H1 (cell line): Measurements from ENCODE around the gene ESYT1. TPM values are rescaled to one million over a fixed set of nuclear protein-coding genes. Genes with fewer than 3 reads are reported as not detected.

Experiments
- CTCF ChIA-PET: fragments of 300-600 bp; sonication (Branson Sonifier 250); formaldehyde crosslinking; loops from one replicate; lab custom pipeline; 2021; ENCODE audit not compliant: partially characterized antibody; lab: Charles Lee
- POLR2A ChIA-PET: fragments of 300-600 bp; sonication (Branson Sonifier 250); formaldehyde crosslinking; loops from one replicate; lab custom pipeline; 2021; ENCODE audit warnings: inconsistent platforms; ENCODE audit not compliant: partially characterized antibody; lab: Charles Lee
- DNase-seq, 2 experiments: peaks; one replicate each; pipeline versions ENCODE4 v3.0.0 to v3.0.0-alpha.2; 2010 to 2022; ENCODE audit warnings: low spot score in 2 of 2, low read depth in 1 of 2, mixed read lengths in 1 of 2
- FAIRE-seq: peaks from 2 replicates; lab custom pipeline; 2011; peaks lifted over from hg19 to GRCh38; lab: Jason Lieb, UNC
- H2AFZ ChIP-seq: 2 replicates; pipeline ENCODE4 v1.8.1; 2012; ENCODE audit warnings: low read length, inconsistent platforms
- H2AK5ac ChIP-seq: 2 replicates; pipeline ENCODE4 v1.6.1; 2013; ENCODE audit warnings: low read depth, low read length
- H2BK120ac ChIP-seq: replicated peaks from 2 replicates; pipeline ENCODE3; 2013; ENCODE audit warnings: low read depth, low read length, inconsistent platforms
- H2BK12ac ChIP-seq: 2 replicates; pipeline ENCODE4 v1.6.1; 2013; ENCODE audit warnings: low read depth, low read length
- H2BK15ac ChIP-seq: 2 replicates; pipeline ENCODE4 v1.6.1; 2013; ENCODE audit warnings: low read length
- H2BK20ac ChIP-seq: 2 replicates; pipeline ENCODE4 v1.6.1; 2013; ENCODE audit warnings: low read length
- H2BK5ac ChIP-seq: 2 replicates; pipeline ENCODE4 v1.6.1; 2013; ENCODE audit warnings: low read depth, low read length
- H3K14ac ChIP-seq: 2 replicates; pipeline ENCODE4 v1.6.1; 2013; ENCODE audit warnings: inconsistent platforms; ENCODE audit not compliant: insufficient read length
- H3K18ac ChIP-seq: 2 replicates; pipeline ENCODE4 v1.6.1; 2013; ENCODE audit warnings: low read length; ENCODE audit errors: extremely low read depth
- H3K23ac ChIP-seq: 2 replicates; pipeline ENCODE4 v1.6.1; 2013; ENCODE audit warnings: inconsistent platforms; ENCODE audit not compliant: insufficient read length
- H3K23me2 ChIP-seq: 2 replicates; pipeline ENCODE4 v1.6.1; 2013; ENCODE audit warnings: low read depth, low read length
- H3K27ac ChIP-seq: 2 replicates; pipeline ENCODE4 v1.6.1; 2011; ENCODE audit warnings: low read depth, low read length, inconsistent platforms
- H3K27me3 ChIP-seq, 4 experiments: replicated peaks in 1 of 4; 1 replicate in 1 of 4; 2 replicates in 3 of 4; pipeline versions ENCODE4 v1.6.1 to v1.8.1; 2011 to 2013; ENCODE audit warnings: low read length in 3 of 4, mild to moderate bottlenecking in 3 of 4, inconsistent platforms in 2 of 4, mixed read lengths in 2 of 4, moderate library complexity in 1 of 4; ENCODE audit not compliant: control insufficient read depth in 3 of 4, insufficient read depth in 3 of 4; ENCODE audit errors: extremely low read depth in 1 of 4
- H3K36me3 ChIP-seq, 4 experiments: 2 replicates each; pipeline versions ENCODE4 v1.6.1 to v1.8.1; 2011 to 2013; ENCODE audit warnings: mild to moderate bottlenecking in 4 of 4, low read length in 3 of 4, moderate library complexity in 2 of 4, control low read depth in 1 of 4, inconsistent platforms in 1 of 4; ENCODE audit not compliant: insufficient read depth in 4 of 4, control insufficient read depth in 2 of 4
- H3K4ac ChIP-seq: replicated peaks from 2 replicates; pipeline ENCODE3; 2013; ENCODE audit warnings: low read length, low read depth, mixed read lengths, inconsistent platforms; ENCODE audit not compliant: insufficient read length
- H3K4me1 ChIP-seq, 4 experiments: replicated peaks in 1 of 4; 1 replicate in 1 of 4; 2 replicates in 3 of 4; pipeline versions ENCODE4 v1.6.1 to v1.8.1; 2011 to 2013; ENCODE audit warnings: low read length in 3 of 4, inconsistent platforms in 2 of 4, mixed read lengths in 1 of 4; ENCODE audit not compliant: insufficient read depth in 4 of 4, control insufficient read depth in 3 of 4
- H3K4me2 ChIP-seq, 2 experiments: 2 replicates each; pipeline versions ENCODE4 v1.6.1 to v1.8.1; 2011 to 2013; ENCODE audit warnings: low read depth in 2 of 2, low read length in 2 of 2, control low read depth in 1 of 2, inconsistent platforms in 1 of 2, mild to moderate bottlenecking in 1 of 2; ENCODE audit not compliant: insufficient read depth in 1 of 2
- H3K4me3 ChIP-seq, 4 experiments: fragments of 200-600, 300-600 bp in 1 of 4; sonication (generic), shearing (Covaris generic), sonication (Bioruptor Twin) in 1 of 4; 2 replicates each; pipeline versions ENCODE4 v1.5.1 to v1.8.1; 2011 to 2016; ENCODE audit warnings: low read length in 4 of 4, low read depth in 3 of 4, control low read depth in 2 of 4, inconsistent platforms in 2 of 4, mild to moderate bottlenecking in 2 of 4, mixed read lengths in 1 of 4, moderate library complexity in 1 of 4; ENCODE audit not compliant: insufficient read depth in 2 of 4; ENCODE audit errors: extremely low read depth in 1 of 4
- H3K56ac ChIP-seq: replicated peaks from 2 replicates; pipeline ENCODE3; 2013; ENCODE audit warnings: low read depth, mild to moderate bottlenecking, mixed read lengths, low read length, inconsistent platforms; ENCODE audit not compliant: insufficient read length
- H3K79me1 ChIP-seq: 2 replicates; pipeline ENCODE4 v1.6.1; 2013; ENCODE audit warnings: low read depth, low read length, control low read depth
- H3K79me2 ChIP-seq, 2 experiments: 2 replicates each; pipeline versions ENCODE4 v1.6.1 to v1.8.1; 2012 to 2013; ENCODE audit warnings: low read length in 2 of 2, mild to moderate bottlenecking in 2 of 2, inconsistent platforms in 1 of 2; ENCODE audit not compliant: insufficient read depth in 2 of 2, control insufficient read depth in 1 of 2
- H3K9ac ChIP-seq, 4 experiments: replicated peaks in 1 of 4; 1 replicate in 1 of 4; 2 replicates in 3 of 4; pipeline versions ENCODE4 v1.6.1 to v1.8.1; 2011 to 2013; ENCODE audit warnings: low read depth in 3 of 4, low read length in 3 of 4, control low read depth in 2 of 4, mild to moderate bottlenecking in 2 of 4, moderate library complexity in 2 of 4, inconsistent platforms in 1 of 4; ENCODE audit errors: extremely low read depth in 1 of 4
- H3K9me3 ChIP-seq, 2 experiments: 2 replicates each; pipeline versions ENCODE4 v1.6.1 to v1.8.1; 2012 to 2013; ENCODE audit warnings: mild to moderate bottlenecking in 2 of 2, moderate library complexity in 2 of 2, control low read depth in 1 of 2, inconsistent platforms in 1 of 2, low read depth in 1 of 2, low read length in 1 of 2, mixed read lengths in 1 of 2; ENCODE audit not compliant: insufficient read depth in 2 of 2
- H4K20me1 ChIP-seq, 2 experiments: replicated peaks in 1 of 2; 2 replicates each; pipeline versions ENCODE3 to v1.8.1; 2011 to 2013; ENCODE audit warnings: inconsistent platforms in 2 of 2, low read length in 2 of 2, mild to moderate bottlenecking in 1 of 2; ENCODE audit not compliant: insufficient read depth in 2 of 2, control insufficient read depth in 1 of 2
- H4K5ac ChIP-seq: 2 replicates; pipeline ENCODE4 v1.6.1; 2013; ENCODE audit warnings: low read length, low read depth, mixed read lengths, inconsistent platforms; ENCODE audit not compliant: insufficient read length
- H4K8ac ChIP-seq: 2 replicates; pipeline ENCODE4 v1.8.0; 2013; ENCODE audit warnings: mild to moderate bottlenecking, moderate library complexity, low read length, inconsistent platforms; ENCODE audit not compliant: insufficient read depth; ENCODE audit errors: extremely low read depth
- H4K91ac ChIP-seq: replicated peaks from 2 replicates; pipeline ENCODE3; 2013; ENCODE audit warnings: low read length, mixed read lengths, inconsistent platforms; ENCODE audit not compliant: insufficient read length
- CHD2 ChIP-seq: IDR thresholded peaks from 2 replicates; pipeline ENCODE4 v1.6.1; 2012; ENCODE audit warnings: low read length, improper control_type of control experiment
- CREB1 ChIP-seq: IDR thresholded peaks from 2 replicates; pipeline ENCODE4 v1.6.1; 2012; ENCODE audit warnings: inconsistent platforms
- EGR1 ChIP-seq: IDR thresholded peaks from 2 replicates; pipeline ENCODE4 v1.6.1; 2011; ENCODE audit warnings: low read depth, low read length, borderline replicate concordance
- EP300 ChIP-seq, 2 experiments: IDR thresholded peaks; 1 replicate in 1 of 2; 2 replicates in 1 of 2; pipeline ENCODE4 v1.6.1; 2011 to 2012; ENCODE audit warnings: low read depth in 2 of 2, low read length in 2 of 2, mild to moderate bottlenecking in 2 of 2, borderline replicate concordance in 1 of 2, inconsistent platforms in 1 of 2, moderate library complexity in 1 of 2
- GTF2F1 ChIP-seq: IDR thresholded peaks from 2 replicates; pipeline ENCODE4 v1.6.1; 2012; ENCODE audit warnings: low read depth, low read length, improper control_type of control experiment, borderline replicate concordance
- NRF1 ChIP-seq: IDR thresholded peaks from 2 replicates; pipeline ENCODE4 v1.6.1; 2011; ENCODE audit warnings: mild to moderate bottlenecking, low read depth, low read length, improper control_type of control experiment
- POLR2A ChIP-seq, 2 experiments: IDR thresholded peaks; 1 replicate in 1 of 2; 2 replicates in 1 of 2; pipeline ENCODE4 v1.6.1; 2011; ENCODE audit warnings: low read depth in 2 of 2, low read length in 2 of 2, mild to moderate bottlenecking in 2 of 2; ENCODE audit errors: control extremely low read depth in 1 of 2
- POLR2AphosphoS5 ChIP-seq: IDR thresholded peaks from 2 replicates; pipeline ENCODE4 v1.6.1; 2011; ENCODE audit warnings: low read depth, low read length
- RFX5 ChIP-seq: IDR thresholded peaks from 2 replicates; pipeline ENCODE4 v1.6.1; 2011; ENCODE audit warnings: low read depth, low read length, improper control_type of control experiment, borderline replicate concordance
- SIRT6 ChIP-seq: IDR thresholded peaks from one replicate; pipeline ENCODE4 v1.7.1; 2012; ENCODE audit warnings: low read length, inconsistent platforms
- TAF1 ChIP-seq: IDR thresholded peaks from 2 replicates; pipeline ENCODE4 v1.6.1; 2011; ENCODE audit warnings: mild to moderate bottlenecking, low read depth, low read length
- TCF12 ChIP-seq: IDR thresholded peaks from 2 replicates; pipeline ENCODE4 v1.6.1; 2011; ENCODE audit warnings: low read depth, mild to moderate bottlenecking, low read length
- WGBS, 2 experiments: shearing (Covaris generic) in 1 of 2; methylation state at CpG; one replicate each; pipeline versions ENCODE4 v1.1.6 to v1.1.7; 2013 to 2015; ENCODE audit warnings: low lambda C conversion rate in 2 of 2, mixed read lengths in 2 of 2, inconsistent platforms in 1 of 2, low coverage in 1 of 2, missing lambda C conversion rate in 1 of 2; ENCODE audit not compliant: insufficient replicate concordance in 2 of 2, insufficient coverage in 1 of 2, insufficient read length in 1 of 2; ENCODE audit errors: extremely low coverage in 1 of 2, missing lambda C conversion rate in 1 of 2; 5-methylcytosine and 5-hydroxymethylcytosine counted together
- polyA plus RNA-seq, 7 experiments: library from polyadenylated mRNA; depleted of rRNA in 3 of 7; stranded (reverse) in 5 of 7; unstranded in 2 of 7; fragments of >200 nt in 5 of 7; fragments of 200-250 nt in 2 of 7; gene quantifications; 1 replicate in 5 of 7; 2 replicates in 1 of 7; 4 replicates in 1 of 7; pipeline versions ENCODE4 v1.2.1 to v1.2.3, GENCODE V29; 2011 to 2013; ENCODE audit warnings: missing spikeins in 2 of 7, mixed read lengths in 2 of 7
- total RNA-seq: library from RNA; stranded (reverse); fragmentation: NEBNext Ultra II Directional; extraction: Animal tissue kit (Norgen Biotek cat#: 25700); gene quantifications from 2 replicates; pipeline ENCODE4 v1.2.1, GENCODE V29; 2021

ESYT1 gene
- total and polyA plus RNA-seq, 2 of the 8 experiments (the other 6 are each of a cell fraction or from before 2014, with no cell fraction given): 86.9 to 165 TPM

- no peak overlapping the region for H3K18ac ChIP-seq
- no peak overlapping the region for H2BK120ac ChIP-seq
- no peak overlapping the region for H2BK12ac ChIP-seq
- H3K27me3 ChIP-seq: no peaks in the 10 kb centered on the region
- no peak overlapping the region for H2AK5ac ChIP-seq
- no peak overlapping the region for H3K23ac ChIP-seq
- peak overlapping the region; percentile 62; the same call in 1 of the 2 replicates for H4K8ac ChIP-seq
- H3K4ac ChIP-seq: no peak overlapping the region
- no peak overlapping the region for H3K14ac ChIP-seq
- H4K5ac ChIP-seq: no peak overlapping the region
- H3K79me1 ChIP-seq: peaks cover 3% of the 10 kb centered on the region; the same call in 1 of the 2 replicates
- FAIRE-seq (no peak), DNase-seq (no peak)
- H4K91ac ChIP-seq: no peak overlapping the region
- 84% methylated on average over 9 of the region's 11 CpGs; no CpG with 5 or more reads in 1 of the 2 experiments for WGBS, 2 experiments
- H3K4me2 ChIP-seq: no peak overlapping the region; a peak in 1 of 4 replicates
- peaks cover 3 to 28% (median 16%) of the 10 kb centered on the region in 4 experiments for H3K4me1 ChIP-seq
- H3K79me2 ChIP-seq: peaks cover 3 to 20% of the 10 kb centered on the region in 2 experiments
- TF ChIP-seq EP300 (IDR thresholded peaks at IDR 0.05; ENCODE audit: borderline replicate concordance in 1 of 2, low read depth in 2 of 2, low read length in 2 of 2) (no peak), TCF12 (no peak), EGR1 (no peak), POLR2AphosphoS5 (peak; percentile 95), CHD2 (0 out of 2 replicates have a peak, but pooled peaks have one; percentile 10), SIRT6 (peak; percentile 35), TAF1 (no peak), NRF1 (0 out of 2 replicates have a peak, but pooled peaks have one; percentile 4), POLR2A (IDR thresholded peaks at IDR 0.05; ENCODE audit: control extremely low read depth in 1 of 2, low read depth in 2 of 2, low read length in 2 of 2) (peak; percentile 45), RFX5 (no peak), CREB1 (no peak), GTF2F1 (no peak)
- H4K20me1 ChIP-seq: peaks cover 11 to 23% of the 10 kb centered on the region in 2 experiments
- no peak overlapping the region for H3K27ac ChIP-seq
- H3K56ac ChIP-seq: no peak overlapping the region
- H2BK15ac ChIP-seq: no peak overlapping the region
- no peak overlapping the region for H3K9ac ChIP-seq
- no peaks in the 10 kb centered on the region for H3K9me3 ChIP-seq
- no peak overlapping the region for H2AFZ ChIP-seq
- no peak overlapping the region for H2BK5ac ChIP-seq
- ChIA-PET CTCF (interaction anchor here (0.8 to 6.8 kb wide), 11 partner anchors 11 to 1018 kb away, joined by 3 to 47 read pairs (median 7); partner anchors contain the start of genes COQ10A, ESYT1, MYL6B and RNF41), POLR2A (interaction anchor here (1.0 to 15.6 kb wide), 14 partner anchors 10 to 238 kb away, joined by 3 to 656 read pairs (median 18); partner anchors contain the start of genes ERBB3, PA2G4, RNF41 and SMARCC2)
- H3K36me3 ChIP-seq: peaks cover 39 to 83% (median 67%) of the 10 kb centered on the region in 4 experiments
- H3K4me3 ChIP-seq: no peak overlapping the region
- H2BK20ac ChIP-seq: no peak overlapping the region
- peaks cover 12% of the 10 kb centered on the region for H3K23me2 ChIP-seq
Observed at GRCh38 chr12:56163533-56164344, 35.7 kb downstream of the ESYT1 start.
